ENCODE data around the gene TMEM79.

DNA sequence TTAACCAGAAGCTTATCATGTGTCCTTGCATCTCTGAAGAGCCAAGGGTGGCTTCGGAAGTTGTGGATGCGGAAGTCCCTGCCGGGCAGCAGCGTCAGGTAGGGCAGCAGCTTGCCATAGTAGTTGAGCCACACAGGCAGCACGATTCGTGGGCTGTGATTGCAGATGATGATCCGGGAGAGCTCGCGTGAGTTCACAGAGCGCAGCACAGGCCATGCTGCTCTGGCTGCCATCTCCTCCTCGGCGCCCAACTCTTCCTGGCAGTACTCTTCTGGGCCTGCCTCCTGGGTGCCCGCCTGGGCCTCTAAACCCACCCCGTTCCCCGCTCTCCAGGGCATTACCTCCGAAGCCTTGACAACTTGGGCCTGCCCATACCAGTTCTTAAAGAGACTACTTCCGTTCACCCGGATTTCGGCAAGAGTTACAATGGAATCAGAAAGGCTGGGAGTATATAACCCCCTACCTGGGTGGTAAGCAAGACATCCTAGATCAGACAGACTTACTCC, 14.8 kb downstream of the TMEM79 start, which contains the start of gene VHLL:
- no peak for TF ChIP-seq CTCF (IDR thresholded peaks at IDR 0.05)
- TF ChIP-seq POLR2AphosphoS5 (IDR thresholded peaks at IDR 0.05), result no peak
